H1 (cell line): ENCODE data around the gene SPECC1. TPM values are rescaled to one million over a fixed set of nuclear protein-coding genes. Genes with fewer than 3 reads are reported as not detected.

Experiments
- GTF2F1 ChIP-seq: IDR thresholded peaks from 2 replicates; pipeline ENCODE4 v1.6.1; 2012; ENCODE audit warnings: low read depth, low read length, improper control_type of control experiment, borderline replicate concordance
- JUND ChIP-seq: IDR thresholded peaks from 2 replicates; pipeline ENCODE4 v1.6.1; 2011; ENCODE audit warnings: mild to moderate bottlenecking, improper control_type of control experiment, low read length
- KDM1A ChIP-seq: fragments of 200-600, 300-600 bp; sonication (generic); IDR thresholded peaks from 2 replicates; pipeline ENCODE4 v1.7.1; 2016; ENCODE audit warnings: mild to moderate bottlenecking, low read length, borderline replicate concordance
- NANOG ChIP-seq: IDR thresholded peaks from 2 replicates; pipeline ENCODE4 v1.6.1; 2011; ENCODE audit warnings: low read length, low read depth, mild to moderate bottlenecking, inconsistent platforms; ENCODE audit not compliant: insufficient read depth, poor library complexity, severe bottlenecking
- SP1 ChIP-seq: IDR thresholded peaks from 2 replicates; pipeline ENCODE4 v1.6.1; 2011; ENCODE audit warnings: low read depth, low read length
- TAF7 ChIP-seq: optimal IDR thresholded peaks from 2 replicates; pipeline ENCODE3; 2011; ENCODE audit warnings: low read depth, mild to moderate bottlenecking, inconsistent platforms, low read length, moderate library complexity, borderline replicate concordance
- polyA plus RNA-seq, 7 experiments: library from polyadenylated mRNA; depleted of rRNA in 3 of 7; stranded (reverse) in 5 of 7; unstranded in 2 of 7; fragments of >200 nt in 5 of 7; fragments of 200-250 nt in 2 of 7; gene quantifications; 1 replicate in 5 of 7; 2 replicates in 1 of 7; 4 replicates in 1 of 7; pipeline versions ENCODE4 v1.2.1 to v1.2.3, GENCODE V29; 2011 to 2013; ENCODE audit warnings: missing spikeins in 2 of 7, mixed read lengths in 2 of 7
- total RNA-seq: library from RNA; stranded (reverse); fragmentation: NEBNext Ultra II Directional; extraction: Animal tissue kit (Norgen Biotek cat#: 25700); gene quantifications from 2 replicates; pipeline ENCODE4 v1.2.1, GENCODE V29; 2021

The SPECC1 gene
- total and polyA plus RNA-seq, 2 of the 8 experiments (the other 6 are each of a cell fraction or from before 2014, with no cell fraction given): 35.8 to 87.9 TPM

GRCh38 chr17:20155258-20156195 lies 146.4 kb downstream of the SPECC1 start (continued):
- no peak for TF ChIP-seq JUND
- TF ChIP-seq SP1: peak; percentile 24; the same call in 1 of the 2 replicates
- no peak for TF ChIP-seq KDM1A
- TF ChIP-seq GTF2F1: no peak
- TF ChIP-seq TAF7: no peak
- TF ChIP-seq NANOG: peak; percentile 17
